ENCODE measurements around the gene TRIM9.

TRIM9 gene

GRCh38 chr14:51094901-51095853 is at the start of gene TRIM9:
TSS of gene TRIM9 (minus strand) at chr14:51095105. CDS start at chr14:51094939, 166 bp downstream.
- DNase-seq = peak; percentile 94

GRCh38 chr14:51140856-51141255 is 46.0 kb upstream of the TRIM9 start:
- no peak for DNase-seq

- DNase-seq = no peak
Observed at GRCh38 chr14:51140338-51140737, 45.4 kb upstream of the TRIM9 start.

GRCh38 chr14:51139121-51139681 is 44.3 kb upstream of the TRIM9 start:
- DNase-seq = no peak

GRCh38 chr14:51138404-51139103 is 43.6 kb upstream of the TRIM9 start:
- no peak for DNase-seq

GRCh38 chr14:51131516-51131915 is 36.6 kb upstream of the TRIM9 start:
- no peak for DNase-seq

- no peak for DNase-seq
Observed at GRCh38 chr14:51129130-51129529, 34.2 kb upstream of the TRIM9 start.

GRCh38 chr14:51124029-51124428 is 29.1 kb upstream of the TRIM9 start:
- no peak for DNase-seq

GRCh38 chr14:51121096-51121495 is 26.2 kb upstream of the TRIM9 start:
- no peak for DNase-seq

GRCh38 chr14:51119411-51120051 is 24.6 kb upstream of the TRIM9 start:
- DNase-seq = no peak

GRCh38 chr14:51118993-51119392 is 24.1 kb upstream of the TRIM9 start:
- DNase-seq = no peak

GRCh38 chr14:51117593-51117992 is 22.7 kb upstream of the TRIM9 start:
- DNase-seq = no peak

GRCh38 chr14:51116682-51117081 is 21.8 kb upstream of the TRIM9 start:
- DNase-seq = no peak

GRCh38 chr14:51109651-51110050 is 14.7 kb upstream of the TRIM9 start:
- DNase-seq = no peak

GRCh38 chr14:51107801-51108200 is 12.9 kb upstream of the TRIM9 start:
- no peak for DNase-seq

- DNase-seq = no peak
Observed at GRCh38 chr14:51104467-51104866, 9.6 kb upstream of the TRIM9 start.

- DNase-seq = no peak
Observed at GRCh38 chr14:51097287-51097686, 2.4 kb upstream of the TRIM9 start.

GRCh38 chr14:51096870-51097269 is 2.0 kb upstream of the TRIM9 start:
- DNase-seq = no peak

- DNase-seq = no peak
Observed at GRCh38 chr14:51095854-51096823, 1.2 kb upstream of the TRIM9 start.

GRCh38 chr14:51094282-51094821 is 553 bp downstream of the TRIM9 start:
- no peak for DNase-seq
